Measurements from ENCODE around the gene NEK3. TPM values are rescaled to one million over a fixed set of nuclear protein-coding genes. Genes with fewer than 3 reads are reported as not detected.

Gene NEK3
- total and polyA plus RNA-seq, 12 donors = 4.5 to 37.9 (median 6.1) TPM

GRCh38 chr13:52112591-52112990 lies 46.8 kb downstream of the NEK3 start:
- Histone ChIP-seq H3K4me1 (peaks cover 0 to 11% (median 0%) of the 10 kb centered on the region in 9 donors), H3K36me3 (no peaks in the 10 kb centered on the region), H3K27me3 (no peaks in the 10 kb centered on the region), H3K4me3 (no peak overlapping the region), H3K27ac (peak overlapping the region in 2 of 10 donors; percentile 17 to 22), H3K9me3 (no peaks in the 10 kb centered on the region)
- peak in 6 of 8 donors; percentile 58 to 96 (median 75) for ATAC-seq
- intact Hi-C loops (cut with DNase I) = no loop called here
- no peak for DNase-seq
- no peak for TF ChIP-seq CTCF (IDR thresholded peaks at IDR 0.05)
- 35 to 38% methylated on average over 1 of the region's 1 CpG for WGBS, 2 donors

DNA sequence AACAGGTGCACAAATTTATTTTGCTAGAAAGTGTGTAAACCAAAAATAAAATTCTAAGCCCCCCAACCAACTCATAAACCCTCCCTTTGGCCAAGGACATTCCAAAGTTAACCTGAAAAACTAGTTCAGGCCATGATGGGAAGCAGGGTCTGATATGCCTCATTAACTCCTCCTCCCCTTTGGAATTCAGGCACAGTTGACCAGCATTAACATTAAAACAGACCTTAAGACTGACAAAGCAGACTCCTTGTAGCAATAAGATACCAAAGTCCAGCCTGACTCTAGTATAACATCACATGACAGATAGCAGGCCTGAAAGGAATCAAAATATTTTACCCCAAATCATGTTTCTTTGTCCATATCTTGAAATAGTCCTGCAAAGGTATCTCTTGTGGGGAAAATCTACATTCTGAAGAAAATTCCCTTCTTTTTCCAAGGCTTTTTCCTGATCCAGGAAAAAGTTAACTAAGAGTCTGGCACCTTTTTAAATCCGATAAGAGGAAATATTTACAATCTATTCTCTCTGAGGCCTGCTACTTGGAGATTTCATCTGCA lies 50.2 kb downstream of the NEK3 start:
- intact Hi-C loops (cut with DNase I) = no loop called here
- H3K36me3 ChIP-seq = no peaks in the 10 kb centered on the region
- ATAC-seq (no peak), DNase-seq (no peak)
- H3K9me3 ChIP-seq = no peaks in the 10 kb centered on the region
- H3K27me3 ChIP-seq = no peaks in the 10 kb centered on the region
- H3K4me1 ChIP-seq = peaks cover 0 to 11% (median 0%) of the 10 kb centered on the region in 9 donors
- TF ChIP-seq CTCF (IDR thresholded peaks at IDR 0.05) = no peak
- H3K27ac ChIP-seq = no peak overlapping the region
- 92 to 100% methylated on average over 1 of the region's 1 CpG for WGBS, 2 donors
- no peak overlapping the region for H3K4me3 ChIP-seq

GRCh38 chr13:52105841-52106240 lies 53.6 kb downstream of the NEK3 start:
- no peaks in the 10 kb centered on the region for H3K9me3 ChIP-seq
- intact Hi-C loops (cut with DNase I) = no loop called here
- no peak for TF ChIP-seq CTCF (IDR thresholded peaks at IDR 0.05)
- H3K4me1 ChIP-seq = no peaks in the 10 kb centered on the region
- no peaks in the 10 kb centered on the region for H3K27me3 ChIP-seq
- 95 to 96% methylated on average over 1 of the region's 1 CpG for WGBS, 2 donors
- no peaks in the 10 kb centered on the region for H3K36me3 ChIP-seq
- no peak for DNase-seq
- ATAC-seq = no peak
- H3K4me3 ChIP-seq = no peak overlapping the region
- H3K27ac ChIP-seq = no peak overlapping the region

GRCh38 chr13:52104624-52105023 lies 54.8 kb downstream of the NEK3 start:
- no peaks in the 10 kb centered on the region for H3K36me3 ChIP-seq
- TF ChIP-seq CTCF (IDR thresholded peaks at IDR 0.05) = no peak
- 93 to 100% methylated on average over 1 of the region's 1 CpG for WGBS, 2 donors
- H3K9me3 ChIP-seq = no peaks in the 10 kb centered on the region
- no peak for DNase-seq
- H3K4me1 ChIP-seq = no peaks in the 10 kb centered on the region
- intact Hi-C loops (cut with DNase I) = no loop called here
- H3K27ac ChIP-seq = no peak overlapping the region
- no peak overlapping the region for H3K4me3 ChIP-seq
- no peak for ATAC-seq
- H3K27me3 ChIP-seq = no peaks in the 10 kb centered on the region
